GM12874 (cell line): ENCODE measurements around the gene TRPC1.

Experiments
- TF ChIP-seq, protein P1 (sequence below): IDR thresholded peaks from 2 replicates; pipeline ENCODE4 v1.5.1; 2011; ENCODE audit warnings: low read depth, mild to moderate bottlenecking, control low read depth, low read length, moderate library complexity; ENCODE audit not compliant: insufficient read depth

The TRPC1 gene

DNA sequence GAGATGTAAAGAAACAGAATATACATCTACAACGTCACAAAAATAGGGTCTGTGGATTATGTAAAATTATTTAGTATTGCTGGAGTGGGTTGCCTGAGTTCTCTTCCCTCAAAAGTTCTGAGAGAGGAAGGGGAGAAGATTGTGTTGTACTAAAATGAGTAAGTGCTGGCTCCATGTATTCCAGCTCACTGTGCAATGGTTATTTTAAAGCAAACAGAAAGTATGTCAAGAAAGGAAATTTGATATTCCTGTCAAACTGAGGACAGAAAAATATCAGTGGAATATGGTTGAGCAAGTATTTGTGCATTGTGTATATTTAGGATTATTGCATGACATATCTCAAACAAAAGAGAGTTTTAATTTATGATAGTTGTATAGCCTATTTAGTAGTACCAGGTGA is 2.2 kb downstream of the TRPC1 start:
- TF ChIP-seq, protein P1, sequence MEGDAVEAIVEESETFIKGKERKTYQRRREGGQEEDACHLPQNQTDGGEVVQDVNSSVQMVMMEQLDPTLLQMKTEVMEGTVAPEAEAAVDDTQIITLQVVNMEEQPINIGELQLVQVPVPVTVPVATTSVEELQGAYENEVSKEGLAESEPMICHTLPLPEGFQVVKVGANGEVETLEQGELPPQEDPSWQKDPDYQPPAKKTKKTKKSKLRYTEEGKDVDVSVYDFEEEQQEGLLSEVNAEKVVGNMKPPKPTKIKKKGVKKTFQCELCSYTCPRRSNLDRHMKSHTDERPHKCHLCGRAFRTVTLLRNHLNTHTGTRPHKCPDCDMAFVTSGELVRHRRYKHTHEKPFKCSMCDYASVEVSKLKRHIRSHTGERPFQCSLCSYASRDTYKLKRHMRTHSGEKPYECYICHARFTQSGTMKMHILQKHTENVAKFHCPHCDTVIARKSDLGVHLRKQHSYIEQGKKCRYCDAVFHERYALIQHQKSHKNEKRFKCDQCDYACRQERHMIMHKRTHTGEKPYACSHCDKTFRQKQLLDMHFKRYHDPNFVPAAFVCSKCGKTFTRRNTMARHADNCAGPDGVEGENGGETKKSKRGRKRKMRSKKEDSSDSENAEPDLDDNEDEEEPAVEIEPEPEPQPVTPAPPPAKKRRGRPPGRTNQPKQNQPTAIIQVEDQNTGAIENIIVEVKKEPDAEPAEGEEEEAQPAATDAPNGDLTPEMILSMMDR: no peak

DNA sequence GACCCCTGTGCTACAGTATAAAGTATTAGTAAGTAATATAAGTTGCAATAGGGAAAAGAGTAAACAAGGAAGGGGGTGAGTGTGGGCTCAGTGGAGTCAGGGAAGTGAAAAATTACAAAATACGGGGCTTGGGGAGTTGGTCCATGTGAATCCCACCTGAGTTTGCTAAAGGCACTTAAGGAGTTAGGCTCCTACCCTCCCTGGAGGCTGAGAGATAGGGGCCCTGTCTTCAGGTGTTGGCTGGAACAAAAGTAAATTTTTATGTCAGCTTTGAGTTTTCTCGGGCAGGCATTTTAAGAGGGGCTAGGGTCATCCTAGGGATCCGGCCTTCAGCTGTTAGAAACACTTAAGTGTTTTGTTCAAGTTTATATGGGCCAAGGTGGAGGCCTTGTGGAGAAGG is 8.2 kb downstream of the TRPC1 start:
- TF ChIP-seq, protein P1: no peak

DNA sequence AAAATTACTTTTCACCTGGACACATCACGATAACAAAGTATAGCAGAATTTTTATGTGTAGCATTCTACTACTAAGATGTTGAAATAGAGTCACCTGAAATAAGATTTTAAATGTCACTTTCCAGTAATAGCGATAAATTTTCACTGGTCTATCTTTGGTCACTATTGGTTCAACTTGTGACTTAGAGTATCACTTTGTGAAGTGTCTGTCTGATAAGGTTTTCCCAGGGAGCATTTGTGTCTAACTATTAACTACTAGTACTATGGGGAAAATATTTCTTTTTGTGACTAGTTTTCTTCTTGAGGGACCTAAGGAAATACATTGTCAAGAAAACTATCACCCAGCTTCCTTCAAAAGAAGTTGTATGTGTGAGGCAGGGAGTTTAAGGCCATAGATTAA is 11.0 kb downstream of the TRPC1 start:
- TF ChIP-seq, protein P1: no peak

DNA sequence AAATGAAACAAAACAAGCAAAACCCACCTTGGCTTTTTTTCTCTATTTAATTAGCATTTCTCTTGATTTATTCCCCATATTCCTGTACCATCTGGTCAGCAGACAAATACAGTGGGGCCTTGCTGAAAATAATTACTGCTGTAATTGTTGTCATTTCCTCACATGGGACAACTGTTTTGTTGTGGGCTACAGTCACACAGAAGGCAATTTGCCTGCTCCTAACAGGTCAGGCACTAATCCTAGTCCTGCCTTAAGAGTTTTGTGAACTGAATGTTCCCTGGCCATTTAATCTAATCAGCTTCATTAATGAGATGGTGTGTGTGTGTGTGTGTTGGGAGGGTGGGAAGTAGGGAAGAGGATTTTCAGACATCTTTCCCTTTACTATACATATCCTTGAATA is 11.6 kb downstream of the TRPC1 start:
- TF ChIP-seq, protein P1: no peak

DNA sequence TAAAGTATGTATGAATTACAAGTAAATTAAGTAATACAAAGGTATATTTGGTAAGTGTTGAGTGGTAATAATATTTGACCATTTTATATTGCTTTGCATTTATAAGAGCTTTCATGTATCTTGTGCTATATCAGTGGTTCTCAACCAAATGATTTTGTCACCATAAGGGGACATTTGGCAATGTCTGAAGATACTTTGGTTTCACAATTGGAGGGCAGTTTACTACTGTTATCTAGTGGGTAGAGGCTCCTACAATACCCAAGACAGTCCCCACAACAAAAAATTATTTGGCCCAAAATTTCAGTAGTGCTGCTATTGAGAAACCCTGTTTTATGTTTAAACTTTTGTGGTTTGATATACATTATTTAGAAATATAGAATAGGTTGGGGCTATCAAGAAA is 14.6 kb downstream of the TRPC1 start:
- TF ChIP-seq, protein P1: no peak

DNA sequence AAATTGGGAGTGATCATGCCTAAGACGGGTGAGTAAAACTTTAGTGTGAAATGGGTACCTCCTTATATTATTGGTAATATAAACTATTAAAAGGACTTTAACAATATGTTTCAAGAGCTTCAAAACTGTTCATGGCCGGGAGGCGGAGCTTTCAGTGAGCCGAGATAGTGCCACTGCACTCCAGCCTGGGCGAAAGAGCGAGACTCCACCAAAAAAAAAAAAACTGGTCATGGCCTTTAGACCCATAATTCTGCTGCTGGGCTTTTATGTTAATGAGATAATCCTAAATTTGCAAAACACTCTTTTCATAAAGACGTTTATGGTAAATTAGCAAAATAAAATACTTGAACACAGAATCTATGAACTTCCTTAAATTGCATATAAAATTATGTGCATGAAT is 22.8 kb downstream of the TRPC1 start:
- TF ChIP-seq, protein P1: no peak

DNA sequence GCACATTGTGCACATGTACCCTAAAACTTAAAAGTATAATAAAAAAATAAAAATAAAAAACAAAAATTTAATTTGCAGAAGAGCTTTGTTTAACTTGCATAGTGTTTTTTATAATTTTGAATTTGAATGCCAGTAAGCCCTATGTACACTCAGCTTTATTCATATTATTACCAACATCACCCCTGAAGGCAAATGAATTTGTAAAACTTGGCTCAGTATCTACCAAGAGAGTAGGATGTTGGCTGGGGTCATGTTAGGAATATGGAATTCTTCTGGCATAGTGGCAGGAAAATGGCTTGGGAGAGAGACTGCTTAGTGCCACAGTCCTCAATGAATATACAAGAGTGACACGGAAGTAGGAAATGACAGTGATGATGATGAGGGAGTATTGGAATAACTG is 30.7 kb downstream of the TRPC1 start:
- TF ChIP-seq, protein P1: no peak

DNA sequence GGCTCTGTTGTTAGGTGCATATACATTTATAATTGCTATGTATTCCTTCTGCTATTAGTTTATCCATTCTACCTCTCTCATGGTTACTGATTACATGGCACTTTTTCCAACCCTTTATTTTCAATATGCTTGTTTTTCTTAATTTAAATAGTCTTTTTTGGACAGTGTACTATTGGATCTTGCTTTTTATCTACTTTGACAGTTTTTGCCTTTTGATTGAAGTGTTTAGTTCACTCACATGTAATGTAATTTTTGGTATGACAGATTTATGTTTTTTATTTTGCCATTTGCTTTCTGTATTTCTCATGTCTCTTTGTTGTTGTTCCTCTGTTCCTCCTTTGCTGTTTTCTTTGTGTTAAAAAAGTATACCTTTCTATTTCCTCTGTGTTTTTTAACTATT is 44.5 kb downstream of the TRPC1 start:
- TF ChIP-seq, protein P1: no peak
